Liver (tissue), 3 donors: Measurements from ENCODE around the gene CCNG1.

ENCODE experiments used
- EGR1 ChIP-seq, 2 donors: IDR thresholded peaks; 2 replicates each; pipeline ENCODE4 v1.6.1; 2016 to 2018; ENCODE audit warnings: antibody characterized with exemption in 2 of 2, low read depth in 2 of 2
- FOXA1 ChIP-seq: IDR thresholded peaks from 2 replicates; pipeline ENCODE4 v1.6.1; 2016; ENCODE audit warnings: antibody characterized with exemption
- GABPA ChIP-seq, 2 donors: IDR thresholded peaks in 1 of 2; conservative IDR thresholded peaks in 1 of 2; 2 replicates each; pipeline ENCODE4 v1.6.1; 2016; ENCODE audit warnings: antibody characterized with exemption in 2 of 2, mild to moderate bottlenecking in 1 of 2, moderate library complexity in 1 of 2
- HNF4A ChIP-seq, 2 donors: conservative IDR thresholded peaks; 2 replicates each; pipeline ENCODE4 v1.6.1; 2016; ENCODE audit warnings: antibody characterized with exemption in 2 of 2, mild to moderate bottlenecking in 2 of 2
- JUND ChIP-seq, 2 donors: IDR thresholded peaks; 2 replicates each; pipeline ENCODE4 v1.6.1; 2016; ENCODE audit warnings: antibody characterized with exemption in 2 of 2
- RAD21 ChIP-seq, 2 donors: IDR thresholded peaks; 2 replicates each; pipeline ENCODE4 v1.6.1; 2016; ENCODE audit warnings: antibody characterized with exemption in 2 of 2, mild to moderate bottlenecking in 2 of 2
- RXRA ChIP-seq, 2 donors: IDR thresholded peaks; 2 replicates each; pipeline ENCODE4 v1.6.1; 2017 to 2018; ENCODE audit warnings: antibody characterized with exemption in 2 of 2, mild to moderate bottlenecking in 1 of 2
- SP1 ChIP-seq: IDR thresholded peaks from 2 replicates; pipeline ENCODE4 v1.6.1; 2018; ENCODE audit warnings: antibody characterized with exemption, mild to moderate bottlenecking
- TAF1 ChIP-seq: conservative IDR thresholded peaks from 2 replicates; pipeline ENCODE4 v1.6.1; 2016; ENCODE audit warnings: antibody characterized with exemption, mild to moderate bottlenecking
- TF ChIP-seq, protein P1 (sequence below): fragments of 150-350 bp; IDR thresholded peaks from 2 replicates; pipeline ENCODE4 v1.5.1; 2017; ENCODE audit warnings: improper control_type of control experiment, low read depth, low read length; ENCODE audit not compliant: missing input control
- TF ChIP-seq, protein P2 (sequence below): IDR thresholded peaks from 2 replicates; pipeline ENCODE4 v1.6.1; 2016; ENCODE audit warnings: antibody characterized with exemption
- TF ChIP-seq, protein P3 (sequence below): IDR thresholded peaks from 2 replicates; pipeline ENCODE4 v1.6.1; 2016; ENCODE audit warnings: antibody characterized with exemption
- TF ChIP-seq, protein P4 (sequence below): IDR thresholded peaks from 2 replicates; pipeline ENCODE4 v1.6.1; 2016; ENCODE audit warnings: antibody characterized with exemption, mild to moderate bottlenecking
- TF ChIP-seq, protein P5 (sequence below): IDR thresholded peaks from 2 replicates; pipeline ENCODE4 v1.6.1; 2016; ENCODE audit warnings: antibody characterized with exemption
- donor health status: healthy.
- donor health status: healthy.

DNA sequence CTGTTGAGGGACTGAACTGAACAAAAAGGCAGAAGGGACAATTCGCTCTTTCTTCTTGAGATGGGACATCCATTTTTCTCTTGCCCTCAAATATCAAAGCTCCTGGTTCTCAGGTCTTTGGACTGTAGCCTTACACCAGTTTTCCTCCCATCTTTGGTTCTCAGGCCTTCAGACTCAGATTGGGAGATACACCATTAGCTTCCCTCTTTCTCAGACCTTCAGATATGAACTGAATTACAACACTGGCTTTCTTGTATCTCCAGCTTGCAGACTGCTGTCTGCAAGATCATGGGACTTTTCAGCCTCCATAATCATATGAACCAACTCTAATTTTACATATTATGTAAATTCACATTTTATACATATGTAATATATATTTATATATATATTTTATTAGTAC lies 12.6 kb upstream of the CCNG1 start:
- TF ChIP-seq HNF4A (conservative IDR thresholded peaks at IDR 0.05) (no peak), SP1 (no peak), TAF1 (no peak), JUND (IDR thresholded peaks at IDR 0.05) (no peak), RXRA (IDR thresholded peaks at IDR 0.05) (no peak), RAD21 (IDR thresholded peaks at IDR 0.05) (no peak), GABPA (IDR thresholded peaks at IDR 0.05 in 1 of 2, conservative IDR thresholded peaks at IDR 0.05 in 1 of 2) (no peak), EGR1 (IDR thresholded peaks at IDR 0.05; ENCODE audit: low read depth in 2 of 2) (no peak), FOXA1 (no peak)
- TF ChIP-seq, protein P1, sequence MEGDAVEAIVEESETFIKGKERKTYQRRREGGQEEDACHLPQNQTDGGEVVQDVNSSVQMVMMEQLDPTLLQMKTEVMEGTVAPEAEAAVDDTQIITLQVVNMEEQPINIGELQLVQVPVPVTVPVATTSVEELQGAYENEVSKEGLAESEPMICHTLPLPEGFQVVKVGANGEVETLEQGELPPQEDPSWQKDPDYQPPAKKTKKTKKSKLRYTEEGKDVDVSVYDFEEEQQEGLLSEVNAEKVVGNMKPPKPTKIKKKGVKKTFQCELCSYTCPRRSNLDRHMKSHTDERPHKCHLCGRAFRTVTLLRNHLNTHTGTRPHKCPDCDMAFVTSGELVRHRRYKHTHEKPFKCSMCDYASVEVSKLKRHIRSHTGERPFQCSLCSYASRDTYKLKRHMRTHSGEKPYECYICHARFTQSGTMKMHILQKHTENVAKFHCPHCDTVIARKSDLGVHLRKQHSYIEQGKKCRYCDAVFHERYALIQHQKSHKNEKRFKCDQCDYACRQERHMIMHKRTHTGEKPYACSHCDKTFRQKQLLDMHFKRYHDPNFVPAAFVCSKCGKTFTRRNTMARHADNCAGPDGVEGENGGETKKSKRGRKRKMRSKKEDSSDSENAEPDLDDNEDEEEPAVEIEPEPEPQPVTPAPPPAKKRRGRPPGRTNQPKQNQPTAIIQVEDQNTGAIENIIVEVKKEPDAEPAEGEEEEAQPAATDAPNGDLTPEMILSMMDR = no peak
- TF ChIP-seq, protein P2, sequence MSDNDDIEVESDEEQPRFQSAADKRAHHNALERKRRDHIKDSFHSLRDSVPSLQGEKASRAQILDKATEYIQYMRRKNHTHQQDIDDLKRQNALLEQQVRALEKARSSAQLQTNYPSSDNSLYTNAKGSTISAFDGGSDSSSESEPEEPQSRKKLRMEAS = no peak
- TF ChIP-seq, protein P3, sequence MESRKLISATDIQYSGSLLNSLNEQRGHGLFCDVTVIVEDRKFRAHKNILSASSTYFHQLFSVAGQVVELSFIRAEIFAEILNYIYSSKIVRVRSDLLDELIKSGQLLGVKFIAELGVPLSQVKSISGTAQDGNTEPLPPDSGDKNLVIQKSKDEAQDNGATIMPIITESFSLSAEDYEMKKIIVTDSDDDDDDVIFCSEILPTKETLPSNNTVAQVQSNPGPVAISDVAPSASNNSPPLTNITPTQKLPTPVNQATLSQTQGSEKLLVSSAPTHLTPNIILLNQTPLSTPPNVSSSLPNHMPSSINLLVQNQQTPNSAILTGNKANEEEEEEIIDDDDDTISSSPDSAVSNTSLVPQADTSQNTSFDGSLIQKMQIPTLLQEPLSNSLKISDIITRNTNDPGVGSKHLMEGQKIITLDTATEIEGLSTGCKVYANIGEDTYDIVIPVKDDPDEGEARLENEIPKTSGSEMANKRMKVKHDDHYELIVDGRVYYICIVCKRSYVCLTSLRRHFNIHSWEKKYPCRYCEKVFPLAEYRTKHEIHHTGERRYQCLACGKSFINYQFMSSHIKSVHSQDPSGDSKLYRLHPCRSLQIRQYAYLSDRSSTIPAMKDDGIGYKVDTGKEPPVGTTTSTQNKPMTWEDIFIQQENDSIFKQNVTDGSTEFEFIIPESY = no peak
- TF ChIP-seq, protein P4, sequence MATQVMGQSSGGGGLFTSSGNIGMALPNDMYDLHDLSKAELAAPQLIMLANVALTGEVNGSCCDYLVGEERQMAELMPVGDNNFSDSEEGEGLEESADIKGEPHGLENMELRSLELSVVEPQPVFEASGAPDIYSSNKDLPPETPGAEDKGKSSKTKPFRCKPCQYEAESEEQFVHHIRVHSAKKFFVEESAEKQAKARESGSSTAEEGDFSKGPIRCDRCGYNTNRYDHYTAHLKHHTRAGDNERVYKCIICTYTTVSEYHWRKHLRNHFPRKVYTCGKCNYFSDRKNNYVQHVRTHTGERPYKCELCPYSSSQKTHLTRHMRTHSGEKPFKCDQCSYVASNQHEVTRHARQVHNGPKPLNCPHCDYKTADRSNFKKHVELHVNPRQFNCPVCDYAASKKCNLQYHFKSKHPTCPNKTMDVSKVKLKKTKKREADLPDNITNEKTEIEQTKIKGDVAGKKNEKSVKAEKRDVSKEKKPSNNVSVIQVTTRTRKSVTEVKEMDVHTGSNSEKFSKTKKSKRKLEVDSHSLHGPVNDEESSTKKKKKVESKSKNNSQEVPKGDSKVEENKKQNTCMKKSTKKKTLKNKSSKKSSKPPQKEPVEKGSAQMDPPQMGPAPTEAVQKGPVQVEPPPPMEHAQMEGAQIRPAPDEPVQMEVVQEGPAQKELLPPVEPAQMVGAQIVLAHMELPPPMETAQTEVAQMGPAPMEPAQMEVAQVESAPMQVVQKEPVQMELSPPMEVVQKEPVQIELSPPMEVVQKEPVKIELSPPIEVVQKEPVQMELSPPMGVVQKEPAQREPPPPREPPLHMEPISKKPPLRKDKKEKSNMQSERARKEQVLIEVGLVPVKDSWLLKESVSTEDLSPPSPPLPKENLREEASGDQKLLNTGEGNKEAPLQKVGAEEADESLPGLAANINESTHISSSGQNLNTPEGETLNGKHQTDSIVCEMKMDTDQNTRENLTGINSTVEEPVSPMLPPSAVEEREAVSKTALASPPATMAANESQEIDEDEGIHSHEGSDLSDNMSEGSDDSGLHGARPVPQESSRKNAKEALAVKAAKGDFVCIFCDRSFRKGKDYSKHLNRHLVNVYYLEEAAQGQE = no peak
- TF ChIP-seq, protein P5, sequence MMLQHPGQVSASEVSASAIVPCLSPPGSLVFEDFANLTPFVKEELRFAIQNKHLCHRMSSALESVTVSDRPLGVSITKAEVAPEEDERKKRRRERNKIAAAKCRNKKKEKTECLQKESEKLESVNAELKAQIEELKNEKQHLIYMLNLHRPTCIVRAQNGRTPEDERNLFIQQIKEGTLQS = no peak
